Upper lobe of left lung (tissue), 6 donors: Measurements from ENCODE around the gene MAF. TPM values are rescaled to one million over a fixed set of nuclear protein-coding genes. Genes with fewer than 3 reads are reported as not detected.

ENCODE experiments used
- ATAC-seq, 2 donors: fragments of 200-7000 bp; cut with Tn5 transposase; one replicate each; pipeline ENCODE4 v1.9.1; 2022; ENCODE audit warnings: mild to moderate bottlenecking in 2 of 2, moderate library complexity in 2 of 2; ENCODE audit not compliant: low FRiP score in 2 of 2
- DNase-seq, 2 donors: peaks; one replicate each; pipeline ENCODE4 v3.0.0-alpha.2; 2019 to 2020
- H3K27ac ChIP-seq, 4 donors: fragments of 200-600 bp; sonication (generic); one replicate each; pipeline ENCODE4 v1.5.1; 2016 to 2019
- H3K27me3 ChIP-seq, 4 donors: fragments of 200-600 bp; sonication (generic); one replicate each; pipeline ENCODE4 v1.5.1; 2017 to 2019
- H3K36me3 ChIP-seq, 4 donors: fragments of 200-600 bp; sonication (generic); one replicate each; pipeline ENCODE4 v1.5.1; 2016 to 2019
- H3K4me1 ChIP-seq, 4 donors: fragments of 200-600 bp; sonication (generic); one replicate each; pipeline ENCODE4 v1.5.1; 2018 to 2019
- H3K4me3 ChIP-seq, 4 donors: fragments of 200-600 bp; sonication (generic); one replicate each; pipeline ENCODE4 v1.5.1; 2017 to 2019; ENCODE audit warnings: mild to moderate bottlenecking in 2 of 4, moderate library complexity in 1 of 4
- H3K9me3 ChIP-seq, 4 donors: fragments of 200-600 bp; sonication (generic); one replicate each; pipeline ENCODE4 v1.5.1; 2018 to 2019
- CTCF ChIP-seq, 6 experiments: fragments of 450-650 bp in 4 of 6; fragments of 200-600 bp in 2 of 6; sonication (generic) in 2 of 6; IDR thresholded peaks; one replicate each; pipeline ENCODE4 v1.5.1; 2016 to 2019; ENCODE audit warnings: antibody characterized with exemption in 6 of 6
- EP300 ChIP-seq, 4 donors: sonication (generic); formaldehyde crosslinking; IDR thresholded peaks; one replicate each; pipeline ENCODE4 v1.5.1; 2017; ENCODE audit warnings: antibody characterized with exemption in 4 of 4, control low read depth in 2 of 4
- POLR2A ChIP-seq, 4 donors: fragments of 450-650 bp; IDR thresholded peaks; one replicate each; pipeline ENCODE4 v1.5.1; 2016 to 2017; ENCODE audit warnings: antibody characterized with exemption in 4 of 4, mild to moderate bottlenecking in 2 of 4
- POLR2AphosphoS5 ChIP-seq, 2 donors: sonication (generic); formaldehyde crosslinking; IDR thresholded peaks; one replicate each; pipeline ENCODE4 v1.5.1; 2017; ENCODE audit warnings: antibody characterized with exemption in 2 of 2
- WGBS, 2 donors: methylation state at CpG; one replicate each; pipeline ENCODE4 v1.1.5; 2017 to 2018; 5-methylcytosine and 5-hydroxymethylcytosine counted together
- total RNA-seq, 6 donors: library from RNA; depleted of rRNA in 4 of 6; stranded (reverse); fragments of >200 nt in 4 of 6; gene quantifications; one replicate each; pipeline versions ENCODE4 v1.1.0 to v1.2.1, GENCODE V29; 2016 to 2021
- donor health status: DM: no; HTN: no; CAD: no; lungs with moderate emphysema.
- donor health status: DM: no; HTN: yes; CAD: no; lungs with severe emphysema.

MAF gene
- total RNA-seq, 6 donors from 2014 or later = 21.1 to 90.1 (median 57.4) TPM

- Histone ChIP-seq H3K4me3 (no peak overlapping the region), H3K4me1 (no peaks in the 10 kb centered on the region), H3K9me3 (no peaks in the 10 kb centered on the region), H3K27ac (no peak overlapping the region), H3K27me3 (no peaks in the 10 kb centered on the region), H3K36me3 (no peaks in the 10 kb centered on the region)
- 71 to 91% methylated on average over 3 of the region's 3 CpGs for WGBS, 2 donors
- DNase-seq (no peak), ATAC-seq (no peak)
- no peak for TF ChIP-seq POLR2AphosphoS5 (IDR thresholded peaks at IDR 0.05)
- TF ChIP-seq POLR2A (IDR thresholded peaks at IDR 0.05) = no peak
- no peak for TF ChIP-seq CTCF (IDR thresholded peaks at IDR 0.05)
- TF ChIP-seq EP300 (IDR thresholded peaks at IDR 0.05) = no peak
These were observed 43.1 kb downstream of the MAF start for GRCh38 chr16:79557421-79557820.

- Histone ChIP-seq H3K4me1 (no peaks in the 10 kb centered on the region), H3K27ac (no peak overlapping the region), H3K36me3 (no peaks in the 10 kb centered on the region), H3K9me3 (no peaks in the 10 kb centered on the region), H3K27me3 (no peaks in the 10 kb centered on the region), H3K4me3 (no peak overlapping the region)
- no peak for ATAC-seq
- no peak for TF ChIP-seq POLR2A (IDR thresholded peaks at IDR 0.05)
- no peak for TF ChIP-seq POLR2AphosphoS5 (IDR thresholded peaks at IDR 0.05)
- TF ChIP-seq EP300 (IDR thresholded peaks at IDR 0.05) = no peak
- TF ChIP-seq CTCF (IDR thresholded peaks at IDR 0.05) = no peak
- DNase-seq = no peak
These were observed 45.6 kb downstream of the MAF start for GRCh38 chr16:79554912-79555311.

- H3K9me3 ChIP-seq = no peaks in the 10 kb centered on the region
- ATAC-seq (no peak), DNase-seq (no peak)
- H3K4me3 ChIP-seq = no peak overlapping the region
- no peaks in the 10 kb centered on the region for H3K4me1 ChIP-seq
- no peak overlapping the region for H3K27ac ChIP-seq
- 92 to 97% methylated on average over 2 of the region's 2 CpGs for WGBS, 2 donors
- H3K36me3 ChIP-seq = no peaks in the 10 kb centered on the region
- TF ChIP-seq POLR2AphosphoS5 (IDR thresholded peaks at IDR 0.05) = no peak
- no peak for TF ChIP-seq EP300 (IDR thresholded peaks at IDR 0.05)
- TF ChIP-seq CTCF (IDR thresholded peaks at IDR 0.05) = no peak
- no peak for TF ChIP-seq POLR2A (IDR thresholded peaks at IDR 0.05)
- H3K27me3 ChIP-seq = no peaks in the 10 kb centered on the region
These were observed 50.2 kb downstream of the MAF start for GRCh38 chr16:79550373-79550772.

GRCh38 chr16:79547085-79547484, 53.5 kb downstream of the MAF start:
- 81 to 91% methylated on average over 6 of the region's 6 CpGs for WGBS, 2 donors
- H3K4me3 ChIP-seq = no peak overlapping the region
- H3K9me3 ChIP-seq = no peaks in the 10 kb centered on the region
- H3K27me3 ChIP-seq = no peaks in the 10 kb centered on the region
- no peak overlapping the region for H3K27ac ChIP-seq
- no peaks in the 10 kb centered on the region for H3K4me1 ChIP-seq
- no peak for TF ChIP-seq POLR2AphosphoS5 (IDR thresholded peaks at IDR 0.05)
- TF ChIP-seq POLR2A (IDR thresholded peaks at IDR 0.05) = no peak
- no peak for TF ChIP-seq CTCF (IDR thresholded peaks at IDR 0.05)
- TF ChIP-seq EP300 (IDR thresholded peaks at IDR 0.05) = no peak
- H3K36me3 ChIP-seq = no peaks in the 10 kb centered on the region
- DNase-seq = no peak
- ATAC-seq = peak in 1 of 2 donors; percentile 39
